Activated effector memory CD4-positive, alpha-beta T cell treated with Interleukin-2 at 50 U/mL for 16 hours (primary cell): Measurements from ENCODE around the gene TNS3.

Experiments
- DNase-seq: peaks from one replicate; pipeline ENCODE4 v3.0.0-alpha.2; 2020

The TNS3 gene

GRCh38 chr7:47292832-47293309 lies 289.0 kb downstream of the TNS3 start:
- DNase-seq: no peak

- DNase-seq: no peak
Measured at GRCh38 chr7:47291461-47292081, 290.3 kb downstream of the TNS3 start.

GRCh38 chr7:47290867-47291266 lies 291.0 kb downstream of the TNS3 start:
- DNase-seq: no peak

DNA sequence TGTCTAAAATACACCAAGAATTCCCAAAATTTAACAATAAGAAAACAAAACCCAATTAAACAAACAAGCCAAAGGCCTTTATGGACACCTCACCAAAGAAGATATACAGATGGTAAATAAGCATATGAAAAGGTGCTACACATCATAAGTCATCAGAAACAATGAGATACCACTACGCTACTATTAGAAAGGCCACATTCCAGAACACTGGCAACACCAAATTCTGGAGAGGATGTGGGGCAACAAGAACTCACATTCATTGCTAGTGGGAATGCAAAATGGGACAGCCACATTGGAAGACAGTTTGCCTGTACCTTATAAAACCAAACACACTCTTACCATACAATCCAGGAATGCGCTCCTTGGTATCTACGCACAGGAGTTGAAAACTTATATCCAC lies 291.4 kb downstream of the TNS3 start:
- DNase-seq: no peak

- no peak for DNase-seq
Measured at GRCh38 chr7:47288060-47288459, 293.9 kb downstream of the TNS3 start.

GRCh38 chr7:47285860-47286491 lies 295.9 kb downstream of the TNS3 start:
- DNase-seq: no peak

- no peak for DNase-seq
Measured at GRCh38 chr7:47284691-47285635, 296.9 kb downstream of the TNS3 start.

- no peak for DNase-seq
Measured at GRCh38 chr7:47283497-47284131, 298.3 kb downstream of the TNS3 start.

DNA sequence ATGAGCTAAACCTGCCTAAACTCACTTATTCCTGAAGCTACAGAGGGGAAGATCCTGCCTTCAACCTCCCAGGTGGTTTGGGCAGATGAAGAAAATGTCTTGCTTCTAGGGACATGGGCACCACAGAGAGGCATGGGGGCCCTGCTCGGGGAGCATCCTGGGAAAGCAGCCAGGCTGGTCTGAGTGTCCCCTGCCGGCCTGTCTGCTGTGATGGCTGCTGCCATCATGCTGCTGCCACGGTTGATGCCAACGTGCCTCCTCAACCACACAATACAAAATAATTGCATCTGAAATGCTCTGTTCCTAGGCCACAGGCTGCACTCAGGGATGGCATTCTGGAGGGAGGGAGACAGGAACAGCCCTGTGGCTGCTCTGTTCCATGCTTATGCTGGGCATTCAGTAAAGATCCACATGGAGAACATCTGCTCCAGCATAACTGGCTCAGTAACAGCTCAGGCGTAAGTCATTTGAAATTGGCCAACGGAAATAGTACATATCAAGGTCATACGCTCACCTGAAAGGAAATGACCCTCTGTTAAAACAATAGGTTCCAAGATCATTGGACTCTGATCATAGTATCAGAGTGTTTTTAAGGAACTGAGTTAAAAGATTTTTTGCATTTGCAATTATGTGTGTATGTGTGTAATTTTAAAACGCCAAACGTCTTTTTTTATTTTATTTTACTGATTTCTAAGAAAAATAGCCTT lies 299.0 kb downstream of the TNS3 start:
- DNase-seq: no peak

- DNase-seq: no peak
Measured at GRCh38 chr7:47281966-47282643, 299.8 kb downstream of the TNS3 start.

DNA sequence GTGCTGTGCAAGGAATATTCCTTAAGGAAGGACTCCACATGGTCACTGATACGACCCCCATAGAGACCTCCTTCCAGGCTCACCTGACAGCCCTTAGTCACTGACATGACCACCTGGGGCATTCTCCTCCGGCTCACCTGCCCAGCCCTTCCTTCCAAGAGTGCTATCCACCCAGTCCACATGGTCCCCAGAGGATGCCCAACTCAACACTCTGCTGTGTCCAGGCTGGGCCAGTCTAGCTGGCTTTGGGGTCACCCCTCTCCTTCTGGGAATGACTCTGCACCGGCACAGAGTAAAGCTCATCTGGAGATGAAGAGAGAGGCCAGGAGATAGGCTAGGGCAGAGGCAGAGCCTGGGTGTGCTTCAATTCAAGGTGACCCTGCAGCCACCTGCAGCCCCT lies 300.8 kb downstream of the TNS3 start:
- DNase-seq: no peak

- DNase-seq: no peak
Measured at GRCh38 chr7:47280114-47280513, 301.8 kb downstream of the TNS3 start.

DNA sequence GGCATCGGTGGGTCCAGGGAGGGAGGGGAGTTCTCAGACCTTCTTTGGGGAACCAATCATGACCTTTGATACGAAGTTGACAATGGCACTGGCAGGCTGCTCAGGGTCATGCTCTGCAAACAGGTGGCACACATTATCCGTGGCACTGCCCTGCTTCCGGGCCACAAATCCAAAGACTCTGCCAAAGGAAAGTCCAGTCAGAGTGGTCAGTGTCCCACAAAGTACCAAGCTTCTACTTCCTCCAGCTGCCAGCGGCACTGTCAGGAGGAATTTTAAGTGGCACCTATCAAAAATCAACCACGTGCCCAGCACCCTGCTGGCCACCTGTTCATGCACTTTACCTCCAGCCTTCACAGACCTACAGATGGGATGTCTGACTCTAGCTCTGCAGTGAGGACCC lies 303.9 kb downstream of the TNS3 start:
- no peak for DNase-seq

GRCh38 chr7:47277321-47277781 lies 304.6 kb downstream of the TNS3 start:
- DNase-seq: no peak

DNA sequence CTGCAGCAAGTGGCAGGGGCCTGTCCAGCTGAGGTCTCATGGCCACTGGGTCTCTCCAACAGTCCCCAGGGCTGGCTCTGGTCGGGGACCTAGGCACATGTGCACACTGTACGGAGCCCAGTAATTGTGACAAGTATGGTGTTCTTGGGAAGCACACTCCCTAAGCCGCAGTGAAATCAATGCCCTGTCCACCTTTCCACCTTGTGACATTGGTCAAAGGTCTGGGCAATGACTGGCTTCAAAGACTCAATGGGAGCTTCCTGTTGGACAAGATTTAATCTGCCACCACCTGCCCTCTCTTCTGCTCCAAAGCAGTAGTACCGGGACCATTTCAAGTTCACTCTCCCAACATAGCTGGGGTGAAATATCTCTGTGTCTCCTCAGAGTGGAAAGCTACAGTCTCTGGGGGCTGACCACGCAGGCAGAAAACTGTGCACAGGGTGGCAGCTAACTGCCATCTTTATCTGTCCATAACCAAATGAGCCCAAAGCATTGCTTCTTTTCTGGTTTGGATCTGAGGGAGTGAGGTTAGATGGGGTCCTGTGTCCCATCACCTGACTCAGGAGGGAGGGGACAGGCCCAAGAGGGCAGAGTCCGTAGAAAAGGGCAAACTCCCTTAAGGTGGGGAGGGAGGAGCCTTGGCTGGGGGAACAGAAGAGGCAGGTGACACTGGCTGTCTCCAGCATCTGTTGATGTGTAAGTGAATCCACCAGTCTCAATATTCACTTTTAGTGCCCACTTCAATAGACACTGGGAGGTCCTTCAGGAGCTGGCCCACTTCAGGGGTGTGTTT lies 307.7 kb downstream of the TNS3 start:
- no peak for DNase-seq

- DNase-seq: no peak
Measured at GRCh38 chr7:47273088-47273487, 308.8 kb downstream of the TNS3 start.

DNA sequence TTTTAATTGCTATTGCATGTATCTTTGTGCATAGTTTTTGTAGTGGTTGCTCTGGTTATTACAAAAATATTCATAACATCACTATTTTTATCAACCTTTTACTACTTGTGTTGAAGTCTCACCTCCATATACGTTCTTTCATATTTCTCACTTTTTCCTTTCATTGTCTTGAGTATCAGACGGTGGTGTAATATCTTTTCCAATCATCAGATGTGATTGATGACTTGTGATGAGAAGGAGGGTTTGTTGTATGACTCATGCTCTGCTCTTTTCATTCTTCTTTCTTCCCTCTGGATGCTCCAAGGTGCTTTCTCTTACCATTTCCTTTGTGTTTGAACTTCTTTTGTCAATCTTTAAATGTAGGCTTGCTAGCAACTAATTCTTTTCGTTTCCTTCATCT lies 310.2 kb downstream of the TNS3 start:
- DNase-seq: no peak

- DNase-seq: no peak
Measured at GRCh38 chr7:47268851-47269836, 312.8 kb downstream of the TNS3 start.

GRCh38 chr7:47267346-47267745 lies 314.6 kb downstream of the TNS3 start:
- no peak for DNase-seq

DNA sequence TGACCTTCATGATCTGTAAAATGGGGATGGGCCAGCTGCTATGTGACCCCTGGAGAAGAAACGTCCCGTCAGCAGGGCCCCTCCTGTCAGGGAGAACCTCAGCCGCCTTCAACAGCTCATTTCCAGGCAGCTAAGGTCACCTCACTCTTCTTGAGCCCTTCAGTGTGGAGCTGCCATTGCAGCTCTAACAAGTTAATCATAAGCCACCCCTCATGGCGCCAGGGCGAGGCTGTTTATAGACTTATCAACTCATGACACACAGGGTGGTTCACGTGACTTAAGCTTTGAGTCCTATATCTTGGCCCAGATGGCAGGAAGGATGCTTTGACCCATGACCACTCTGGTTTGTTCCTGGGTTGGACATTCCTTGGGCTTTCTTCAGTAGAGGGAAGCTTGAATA lies 315.1 kb downstream of the TNS3 start:
- no peak for DNase-seq
